HG02981 (cell line): ENCODE results near the gene IRF3.
A peak's percentile ranks its signal among the peaks of the same experiment; 100 is the strongest.

Experiments
- ATAC-seq: cut with Tn5 transposase; IDR thresholded peaks from one replicate; pipeline ENCODE4 v1.9.1; 2021; ENCODE audit warnings: mild to moderate bottlenecking, moderate library complexity; ENCODE audit not compliant: unreplicated experiment

IRF3 gene

DNA sequence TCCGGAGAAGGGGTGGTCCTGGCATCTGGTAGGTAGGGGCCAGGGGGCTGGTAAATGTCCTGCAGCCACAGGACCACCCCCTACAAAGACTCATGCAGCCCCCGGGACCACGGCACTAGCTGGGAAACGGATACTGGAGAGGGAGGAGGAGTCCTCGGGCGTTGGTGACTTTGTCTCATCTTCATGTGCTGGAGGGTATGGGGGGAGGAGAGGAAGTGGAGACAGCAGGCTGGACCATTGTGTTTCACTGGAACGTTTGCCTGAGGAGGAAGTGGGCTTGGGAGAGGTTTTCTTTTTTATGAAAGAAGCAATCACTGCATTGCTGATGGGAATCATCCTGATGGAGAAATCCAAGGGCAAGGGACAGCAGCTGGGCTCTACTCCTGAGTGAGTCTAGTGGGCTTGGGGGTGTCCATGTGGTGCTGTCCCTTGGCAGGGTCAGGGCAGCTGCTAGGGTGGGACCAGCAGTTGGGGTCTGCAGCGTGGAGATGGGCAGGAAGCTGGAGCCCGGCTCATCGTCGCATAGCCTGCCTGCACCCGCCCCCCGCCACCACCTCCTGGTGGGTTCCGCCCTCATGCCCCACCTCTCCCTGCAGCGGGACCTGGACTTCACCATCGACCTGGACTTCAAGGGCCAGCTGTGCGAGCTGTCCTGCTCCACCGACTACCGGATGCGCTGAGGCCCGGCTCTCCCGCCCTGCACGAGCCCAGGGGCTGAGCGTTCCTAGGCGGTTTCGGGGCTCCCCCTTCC is 22.1 kb upstream of the IRF3 start:
- no peak for ATAC-seq

GRCh38 chr19:49687150-49687549 is 21.5 kb upstream of the IRF3 start:
- no peak for ATAC-seq

DNA sequence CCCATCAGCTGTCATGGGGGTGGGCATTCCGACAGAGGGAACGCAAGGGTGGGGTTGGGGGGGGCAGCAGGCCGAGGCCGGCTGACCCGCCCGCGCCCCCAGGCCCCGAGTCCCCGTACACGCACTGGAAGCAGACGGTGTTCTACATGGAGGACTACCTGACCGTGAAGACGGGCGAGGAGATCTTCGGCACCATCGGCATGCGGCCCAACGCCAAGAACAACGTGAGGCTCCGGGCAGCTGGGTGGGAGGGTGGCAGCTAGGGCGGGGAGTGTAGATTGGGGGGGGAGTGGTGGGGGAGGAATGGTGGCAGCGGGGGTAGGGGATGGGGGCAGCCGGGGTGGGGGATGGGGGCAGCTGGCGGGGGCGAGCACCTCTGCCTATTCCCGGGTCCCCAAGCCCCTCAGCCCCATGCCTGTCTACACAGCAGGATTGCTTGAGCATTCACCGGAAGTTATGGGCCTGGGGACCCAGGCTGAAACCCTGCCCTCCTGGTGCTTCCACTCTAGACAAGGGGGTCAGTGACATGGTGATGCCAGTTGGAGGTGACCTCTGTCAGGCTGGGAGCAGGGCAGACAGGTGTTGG is 20.9 kb upstream of the IRF3 start:
- no peak for ATAC-seq

GRCh38 chr19:49685845-49686332 is 20.2 kb upstream of the IRF3 start:
- ATAC-seq: no peak

- no peak for ATAC-seq
These were observed 19.4 kb upstream of the IRF3 start for GRCh38 chr19:49684983-49685553.

- no peak for ATAC-seq
These were observed 18.8 kb upstream of the IRF3 start for GRCh38 chr19:49684251-49684982.

DNA sequence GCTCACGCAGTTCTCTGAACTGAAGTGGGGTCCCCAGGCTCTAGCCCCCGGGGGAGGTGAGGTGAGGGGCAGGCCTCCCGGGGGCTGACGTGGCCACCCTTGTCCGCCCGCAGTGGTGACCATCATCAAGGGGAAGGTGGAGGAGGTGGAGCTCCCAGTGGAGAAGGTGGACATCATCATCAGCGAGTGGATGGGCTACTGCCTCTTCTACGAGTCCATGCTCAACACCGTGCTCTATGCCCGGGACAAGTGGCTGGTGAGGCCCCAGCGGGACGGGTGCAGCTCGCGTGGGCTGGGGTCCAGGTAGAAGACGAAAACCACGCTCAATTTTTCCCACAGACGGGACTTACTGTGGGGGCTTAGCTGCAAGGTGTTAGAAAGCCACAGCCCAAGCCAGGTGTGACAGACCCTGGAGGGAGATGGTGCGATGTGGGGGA is 18.2 kb upstream of the IRF3 start:
- no peak for ATAC-seq

- no peak for ATAC-seq
These were observed 16.6 kb upstream of the IRF3 start for GRCh38 chr19:49682274-49682673.

DNA sequence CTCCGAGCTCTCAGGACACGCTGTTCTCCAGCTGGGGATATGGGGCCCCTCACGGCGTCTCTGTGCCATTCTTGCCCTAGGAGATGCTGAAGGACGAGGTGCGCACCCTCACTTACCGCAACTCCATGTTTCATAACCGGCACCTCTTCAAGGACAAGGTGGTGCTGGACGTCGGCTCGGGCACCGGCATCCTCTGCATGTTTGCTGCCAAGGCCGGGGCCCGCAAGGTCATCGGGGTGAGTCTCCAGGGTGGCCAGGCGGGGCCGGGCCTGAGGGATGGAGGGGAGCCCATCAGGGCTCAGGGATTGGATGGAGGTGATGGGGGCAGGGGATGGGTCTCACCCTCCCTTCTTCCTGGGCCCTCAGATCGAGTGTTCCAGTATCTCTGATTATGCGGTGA is 16.2 kb upstream of the IRF3 start:
- no peak for ATAC-seq

- ATAC-seq: no peak
These were observed 15.0 kb upstream of the IRF3 start for GRCh38 chr19:49680421-49681351.

DNA sequence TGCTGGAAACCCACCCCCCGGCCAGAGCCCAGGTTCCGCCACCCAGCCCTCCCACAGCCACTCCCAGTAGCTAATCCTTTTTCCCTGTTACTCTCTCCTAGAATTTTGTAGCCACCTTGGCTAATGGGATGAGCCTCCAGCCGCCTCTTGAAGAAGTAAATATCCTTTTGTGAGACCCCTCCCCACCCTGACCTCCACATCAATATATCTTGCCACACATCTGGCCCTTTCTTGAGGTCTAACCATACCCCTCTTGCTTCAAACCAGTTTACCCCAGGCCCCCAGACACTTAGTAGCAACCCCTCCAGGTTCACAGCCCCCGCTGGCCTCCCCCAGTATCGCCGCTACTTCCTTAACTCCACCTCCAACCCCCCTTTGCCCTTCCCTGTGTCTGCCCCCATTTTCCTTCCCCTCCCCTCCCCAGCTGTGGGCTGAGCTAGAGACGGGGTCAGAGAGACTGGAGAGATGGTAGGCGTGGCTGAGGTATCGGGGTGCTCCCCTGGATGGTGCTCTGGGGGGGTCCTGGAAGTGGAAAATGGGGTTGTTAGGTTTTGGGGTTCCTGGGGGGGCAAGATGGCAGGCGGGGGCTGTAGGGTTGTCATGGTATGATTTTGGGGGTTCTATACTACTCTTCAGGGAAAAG is 14.2 kb upstream of the IRF3 start:
- ATAC-seq: no peak

- ATAC-seq: no peak
These were observed 13.5 kb upstream of the IRF3 start for GRCh38 chr19:49678985-49679770.

GRCh38 chr19:49677901-49678674 is 12.4 kb upstream of the IRF3 start:
- ATAC-seq: no peak

DNA sequence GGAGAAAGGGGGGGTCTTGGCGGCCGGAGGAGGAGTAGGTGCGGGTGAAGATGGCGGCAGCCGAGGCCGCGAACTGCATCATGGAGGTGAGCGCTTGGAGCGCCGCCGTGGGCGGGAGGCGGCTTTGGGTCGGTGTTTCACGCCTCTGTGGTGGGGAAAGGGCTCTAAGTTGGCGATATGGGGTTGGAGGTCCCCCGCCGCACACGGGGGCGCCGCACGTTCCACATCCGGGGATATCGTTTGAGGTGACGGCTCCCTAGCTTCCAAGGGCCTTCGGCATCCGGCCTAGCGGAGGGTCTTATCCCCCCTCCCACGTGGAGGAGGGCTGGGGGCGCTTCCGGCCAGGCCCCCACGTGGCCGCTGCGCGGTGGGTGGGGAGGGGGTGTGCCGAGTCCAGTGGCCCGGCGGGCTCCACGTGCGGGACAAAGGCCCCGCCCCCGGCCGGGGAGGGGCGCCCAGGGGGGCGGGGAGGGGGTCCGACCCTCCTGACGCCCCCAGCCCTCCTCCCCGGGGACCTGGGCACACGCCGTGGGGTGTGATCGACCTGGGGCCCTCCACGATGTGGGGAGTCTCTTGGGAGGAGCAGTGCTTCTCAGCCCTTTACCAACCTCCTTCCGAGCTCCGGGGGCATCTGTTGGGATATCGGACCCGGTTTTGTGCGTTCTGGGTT is 11.7 kb upstream of the IRF3 start, which contains the start of gene PRMT1:
TSS of gene PRMT1 (plus strand) at position 41 of the 670 bp plus-strand sequence. CDS start at position 51, 10 bp downstream.
- ATAC-seq: no peak

- peak; percentile 63 for ATAC-seq
These were observed 11.2 kb upstream of the IRF3 start for GRCh38 chr19:49676784-49677230.

- ATAC-seq: no peak
These were observed 10.6 kb upstream of the IRF3 start for GRCh38 chr19:49676136-49676783.
